Upper lobe of right lung (tissue), 1 donor: Measurements from ENCODE around the gene SIPA1L3. TPM values are rescaled to one million over a fixed set of nuclear protein-coding genes. Genes with fewer than 3 reads are reported as not detected.

Experiments used
- ATAC-seq: fragments of 200-7000 bp; cut with Tn5 transposase; one replicate; pipeline ENCODE4 v1.9.1; 2020; ENCODE audit warnings: mild to moderate bottlenecking, moderate library complexity
- DNase-seq: peaks from one replicate; pipeline ENCODE4 v3.0.0-alpha.2; 2020
- H3K27ac ChIP-seq: fragments of 200-600 bp; one replicate; pipeline ENCODE4 v1.8.0; 2022
- H3K27me3 ChIP-seq: fragments of 200-600 bp; one replicate; pipeline ENCODE4 v1.8.0; 2022; ENCODE audit warnings: mild to moderate bottlenecking
- H3K36me3 ChIP-seq: fragments of 200-600 bp; one replicate; pipeline ENCODE4 v1.8.0; 2022
- H3K4me1 ChIP-seq: fragments of 200-600 bp; one replicate; pipeline ENCODE4 v1.8.0; 2022
- H3K4me3 ChIP-seq: fragments of 200-600 bp; one replicate; pipeline ENCODE4 v1.8.0; 2022; ENCODE audit warnings: mild to moderate bottlenecking
- H3K9me3 ChIP-seq: fragments of 200-600 bp; one replicate; pipeline ENCODE4 v1.8.0; 2022
- CTCF ChIP-seq: fragments of 200-600 bp; IDR thresholded peaks from one replicate; pipeline ENCODE4 v1.8.0; 2022; ENCODE audit warnings: antibody characterized with exemption
- intact Hi-C: fragments of 100-400 bp; cut with DNase I; formaldehyde crosslinking; loops from one replicate; pipeline ENCODE4 v1.11.0; 2022
- total RNA-seq: library from RNA; stranded (reverse); fragmentation: NEBNext Ultra II Directional; extraction: Animal tissue kit (Norgen Biotek cat#: 25700); gene quantifications from one replicate; pipeline ENCODE4 v1.2.1, GENCODE V29; 2021
- donor health status: DM: no; HTN: yes; CAD: no; lungs with severe emphysema.

The SIPA1L3 gene
- total RNA-seq, 1 donor from 2014 or later, result 66.3 TPM

DNA sequence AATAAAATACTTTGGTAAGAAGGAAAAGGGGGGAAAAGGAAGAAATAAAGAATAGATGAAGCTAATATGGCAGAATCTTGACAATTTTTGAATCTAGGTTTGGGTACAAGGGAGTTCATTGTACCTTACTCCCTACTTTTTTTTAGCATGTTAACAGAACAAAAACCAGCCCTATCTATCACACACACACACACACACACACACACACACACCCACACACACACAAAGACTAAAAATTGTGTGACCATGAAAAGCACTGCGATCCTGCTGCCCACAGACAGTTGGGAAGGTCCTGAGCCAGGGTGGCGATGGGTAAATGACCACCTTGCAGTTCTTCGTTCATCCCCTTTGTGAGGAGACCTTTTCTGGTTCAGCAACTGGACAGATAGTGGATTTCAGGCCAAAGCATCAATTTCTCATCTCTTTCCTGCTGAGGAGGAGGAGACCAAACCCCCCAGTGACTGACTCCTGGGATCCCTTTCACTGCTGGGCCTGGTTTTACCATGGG is 91.8 kb downstream of the SIPA1L3 start:
- Histone ChIP-seq H3K4me1 (peaks cover 12% of the 10 kb centered on the region), H3K36me3 (no peaks in the 10 kb centered on the region), H3K27me3 (no peaks in the 10 kb centered on the region), H3K4me3 (no peak overlapping the region), H3K27ac (peak overlapping the region; percentile 11), H3K9me3 (no peaks in the 10 kb centered on the region)
- no peak for ATAC-seq
- no peak for TF ChIP-seq CTCF
- intact Hi-C loops, result no loop called here
- DNase-seq, result no peak

DNA sequence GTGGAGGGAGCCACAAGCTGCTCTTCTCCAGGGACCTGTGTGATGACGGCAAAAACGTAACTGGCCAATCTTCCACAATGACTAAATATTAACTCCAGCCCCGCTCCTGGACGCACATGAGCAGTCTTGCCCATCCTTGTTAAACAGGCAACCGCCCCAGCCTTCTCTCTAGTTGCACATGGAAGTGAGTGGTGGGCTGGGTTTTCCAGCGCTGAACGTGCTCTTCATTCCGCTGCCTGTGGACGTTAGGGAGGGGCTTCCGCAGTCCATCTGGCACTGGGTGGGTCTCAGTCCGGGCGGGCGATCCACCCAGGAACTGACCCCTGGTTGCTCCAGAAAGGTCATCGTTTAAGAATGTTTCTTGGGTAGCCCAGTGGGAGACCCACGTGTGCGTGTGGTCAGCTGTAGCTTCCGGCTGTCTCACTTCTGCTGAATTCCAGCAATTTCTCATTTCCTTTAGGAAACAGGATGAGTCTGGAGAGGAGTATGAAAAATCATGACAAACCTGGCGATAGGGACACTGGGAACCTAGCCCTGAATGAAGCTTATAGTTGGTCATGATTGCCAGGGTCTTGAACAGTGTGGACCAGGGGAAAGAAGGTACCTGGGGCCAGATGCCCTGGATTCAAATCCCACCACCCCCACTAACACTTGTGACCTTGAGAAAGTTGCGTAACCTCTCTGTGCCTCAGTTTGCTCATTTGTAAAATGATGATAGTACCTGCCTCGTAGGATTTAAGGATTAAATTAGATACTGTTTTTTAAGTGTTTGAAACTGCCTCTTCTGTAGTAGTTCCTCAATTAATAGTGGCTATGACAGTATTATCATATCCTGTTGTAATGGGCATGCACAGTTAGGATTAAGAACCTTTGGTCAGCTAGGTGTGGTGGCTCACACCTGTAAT is 92.6 kb downstream of the SIPA1L3 start:
- Histone ChIP-seq H3K36me3 (no peaks in the 10 kb centered on the region), H3K27me3 (no peaks in the 10 kb centered on the region), H3K4me1 (peaks cover 12% of the 10 kb centered on the region), H3K9me3 (no peaks in the 10 kb centered on the region), H3K4me3 (no peak overlapping the region), H3K27ac (peak overlapping the region; percentile 20)
- DNase-seq (no peak), ATAC-seq (peak; percentile 18)
- TF ChIP-seq CTCF, result no peak
- intact Hi-C loops, result no loop called here

GRCh38 chr19:38001158-38001781 is 94.3 kb downstream of the SIPA1L3 start:
- no peak overlapping the region for H3K4me3 ChIP-seq
- DNase-seq (no peak), ATAC-seq (no peak)
- H3K36me3 ChIP-seq, result no peaks in the 10 kb centered on the region
- no peaks in the 10 kb centered on the region for H3K9me3 ChIP-seq
- H3K27ac ChIP-seq, result no peak overlapping the region
- TF ChIP-seq CTCF, result no peak
- H3K4me1 ChIP-seq, result peaks cover 16% of the 10 kb centered on the region
- intact Hi-C loops, result no loop called here
- no peaks in the 10 kb centered on the region for H3K27me3 ChIP-seq

DNA sequence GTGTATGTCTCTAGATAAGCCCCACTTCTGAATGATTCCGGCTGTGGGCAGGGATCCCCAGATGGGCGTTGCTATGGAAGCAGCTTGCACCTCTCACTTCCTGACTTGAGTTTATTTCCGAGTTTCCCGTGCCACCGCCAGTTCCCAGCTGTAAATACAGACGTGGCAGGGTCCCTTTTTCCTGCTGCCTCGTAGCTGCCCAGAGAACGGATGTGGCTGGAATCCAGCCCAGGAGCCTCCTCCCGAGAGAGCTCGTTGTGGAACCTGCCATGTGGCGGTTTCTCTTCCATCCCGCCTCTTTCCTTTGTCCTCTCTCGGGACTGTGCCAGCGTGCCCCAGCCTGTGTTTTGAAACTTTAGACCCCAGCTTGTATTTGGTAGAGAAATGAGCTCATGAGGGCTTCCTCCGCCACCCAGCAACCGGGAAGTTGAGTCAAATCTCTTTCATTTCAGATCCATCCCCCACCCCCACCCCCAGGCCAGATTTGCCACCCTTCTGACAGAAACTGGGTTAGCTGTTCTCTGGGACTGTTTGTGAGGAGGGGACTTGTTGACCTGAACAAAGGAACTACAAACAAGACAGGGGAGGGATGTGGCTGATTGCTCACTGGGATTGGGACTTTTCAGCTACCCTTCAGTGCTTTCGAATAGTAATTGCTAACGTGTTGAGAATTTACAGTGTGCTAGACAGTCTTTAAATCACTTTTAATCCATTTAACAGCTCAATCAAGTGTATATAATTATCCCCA is 96.6 kb downstream of the SIPA1L3 start:
- TF ChIP-seq CTCF, result no peak
- Histone ChIP-seq H3K27ac (peak overlapping the region; percentile 82), H3K36me3 (no peaks in the 10 kb centered on the region), H3K9me3 (no peaks in the 10 kb centered on the region), H3K4me3 (peak overlapping the region; percentile 42), H3K27me3 (no peaks in the 10 kb centered on the region), H3K4me1 (peaks cover 16% of the 10 kb centered on the region)
- intact Hi-C loops, result no loop called here
- DNase-seq (peak; percentile 73), ATAC-seq (peak; percentile 71)

- TF ChIP-seq CTCF, result no peak
- no peaks in the 10 kb centered on the region for H3K27me3 ChIP-seq
- peaks cover 16% of the 10 kb centered on the region for H3K4me1 ChIP-seq
- intact Hi-C loops, result no loop called here
- H3K27ac ChIP-seq, result peak overlapping the region; percentile 82
- H3K4me3 ChIP-seq, result peak overlapping the region; percentile 42
- no peaks in the 10 kb centered on the region for H3K36me3 ChIP-seq
- no peak for ATAC-seq
- DNase-seq, result no peak
- H3K9me3 ChIP-seq, result no peaks in the 10 kb centered on the region
These were observed 97.1 kb downstream of the SIPA1L3 start for GRCh38 chr19:38004186-38004520.
